ENCODE data around the gene KIF18A. TPM values are rescaled to one million over a fixed set of nuclear protein-coding genes. Genes with fewer than 3 reads are reported as not detected.
A peak's percentile ranks its signal among the peaks of the same experiment; 100 is the strongest.
"Not testable (repeated sequence)": the region's sequence is repeated elsewhere in the genome, so short reads cannot be mapped to it uniquely, and the experiment has no call there.

Gene KIF18A
- total RNA-seq, 1 donor, result 18.2 TPM

GRCh38 chr11:28107191-28107749, 686 bp downstream of the KIF18A start:
- no peak for DNase-seq (ENCODE audit: low read depth)
- no peak for TF ChIP-seq CTCF (IDR thresholded peaks at IDR 0.05; ENCODE audit: insufficient read depth, low read length)
- peak overlapping the region; percentile 77 for H3K4me3 ChIP-seq (ENCODE audit: low read depth, low read length)

GRCh38 chr11:28106353-28107043, 1.5 kb downstream of the KIF18A start:
- H3K4me3 ChIP-seq (ENCODE audit: low read depth, low read length), result no peak overlapping the region
- no peak for DNase-seq (ENCODE audit: low read depth)
- no peak for TF ChIP-seq CTCF (IDR thresholded peaks at IDR 0.05; ENCODE audit: insufficient read depth, low read length)

GRCh38 chr11:28105869-28106268, 2.1 kb downstream of the KIF18A start:
- DNase-seq (ENCODE audit: low read depth), result peak; percentile 14
- no peak overlapping the region for H3K4me3 ChIP-seq (ENCODE audit: low read depth, low read length)
- TF ChIP-seq CTCF (IDR thresholded peaks at IDR 0.05; ENCODE audit: insufficient read depth, low read length), result no peak

GRCh38 chr11:28104984-28105383, 3.0 kb downstream of the KIF18A start:
- no peak for TF ChIP-seq CTCF (IDR thresholded peaks at IDR 0.05; ENCODE audit: insufficient read depth, low read length)
- no peak for DNase-seq (ENCODE audit: low read depth)
- no peak overlapping the region for H3K4me3 ChIP-seq (ENCODE audit: low read depth, low read length)

- H3K4me3 ChIP-seq (ENCODE audit: low read depth, low read length), result no peak overlapping the region
- TF ChIP-seq CTCF (IDR thresholded peaks at IDR 0.05; ENCODE audit: insufficient read depth, low read length), result no peak
- no peak for DNase-seq (ENCODE audit: low read depth)
Observed at GRCh38 chr11:28104425-28104824, 3.5 kb downstream of the KIF18A start.

GRCh38 chr11:28102300-28102699, 5.7 kb downstream of the KIF18A start:
- not testable (repeated sequence) for DNase-seq (ENCODE audit: low read depth); H3K4me3 ChIP-seq (ENCODE audit: low read depth, low read length)

GRCh38 chr11:28100665-28101064, 7.3 kb downstream of the KIF18A start:
- no peak for TF ChIP-seq CTCF (IDR thresholded peaks at IDR 0.05; ENCODE audit: insufficient read depth, low read length)
- DNase-seq (ENCODE audit: low read depth), result no peak
- no peak overlapping the region for H3K4me3 ChIP-seq (ENCODE audit: low read depth, low read length)
